BLaER1 treated with 17β-estradiol and CSF1 and Interleukin-3, amounts not matched to agents 10 nM and 100 nM (cell line): ENCODE results near the gene SAMD13.

Source experiments
- H3K27ac ChIP-seq, 11 experiments: shearing (Covaris generic); formaldehyde crosslinking; 2 replicates each; pipeline ENCODE4 v1.8.1; 2022
- H3K27me3 ChIP-seq, 11 experiments: shearing (Covaris generic); formaldehyde crosslinking; 2 replicates each; pipeline ENCODE4 v1.8.1; 2022
- H3K36me3 ChIP-seq, 11 experiments: shearing (Covaris generic); formaldehyde crosslinking; 2 replicates each; pipeline ENCODE4 v1.8.1; 2022
- H3K4me1 ChIP-seq, 10 experiments: shearing (Covaris generic); formaldehyde crosslinking; 2 replicates each; pipeline ENCODE4 v1.8.1; 2022
- H3K4me2 ChIP-seq, 11 experiments: shearing (Covaris generic); formaldehyde crosslinking; 2 replicates each; pipeline ENCODE4 v1.8.1; 2022
- H3K4me3 ChIP-seq, 10 experiments: shearing (Covaris generic); formaldehyde crosslinking; 2 replicates each; pipeline ENCODE4 v1.8.1; 2022
- H3K9ac ChIP-seq, 11 experiments: shearing (Covaris generic); formaldehyde crosslinking; 2 replicates each; pipeline ENCODE4 v1.8.1; 2022
- H3K9me3 ChIP-seq, 11 experiments: shearing (Covaris generic); formaldehyde crosslinking; replicated peaks in 1 of 11; 2 replicates each; pipeline ENCODE4 v1.8.1; 2022
- H4K20me1 ChIP-seq, 11 experiments: shearing (Covaris generic); formaldehyde crosslinking; 2 replicates each; pipeline ENCODE4 v1.8.1; 2022
- Cebpa-rat ChIP-seq, 11 experiments: shearing (Covaris generic); IDR thresholded peaks; 2 replicates each; pipeline ENCODE4 v1.8.1; 2022

The SAMD13 gene

GRCh38 chr1:84347932-84348555, 46.5 kb downstream of the SAMD13 start:
- H3K9me3 ChIP-seq: no peaks in the 10 kb centered on the region
- H3K36me3 ChIP-seq: no peaks in the 10 kb centered on the region
- no peak overlapping the region for H3K27ac ChIP-seq
- no peak for TF ChIP-seq Cebpa-rat (IDR thresholded peaks at IDR 0.05)
- H3K27me3 ChIP-seq: no peaks in the 10 kb centered on the region
- H3K9ac ChIP-seq: no peak overlapping the region
- no peak overlapping the region for H3K4me2 ChIP-seq
- no peaks in the 10 kb centered on the region for H4K20me1 ChIP-seq
- 0 out of 20 replicates have a peak, but pooled peaks cover 0 to 7% (median 0%) of the 10 kb centered on the region in 10 experiments for H3K4me1 ChIP-seq
- no peak overlapping the region for H3K4me3 ChIP-seq

- Histone ChIP-seq H3K27me3 (no peaks in the 10 kb centered on the region), H3K4me2 (no peak overlapping the region), H3K36me3 (no peaks in the 10 kb centered on the region), H3K4me1 (0 out of 20 replicates have a peak, but pooled peaks cover 0 to 7% (median 0%) of the 10 kb centered on the region in 10 experiments), H3K4me3 (no peak overlapping the region), H3K9ac (no peak overlapping the region), H3K27ac (no peak overlapping the region), H4K20me1 (no peaks in the 10 kb centered on the region), H3K9me3 (no peaks in the 10 kb centered on the region)
- TF ChIP-seq Cebpa-rat (IDR thresholded peaks at IDR 0.05): no peak
Observed at GRCh38 chr1:84348759-84349158, 47.3 kb downstream of the SAMD13 start.

GRCh38 chr1:84350104-84350503, 48.6 kb downstream of the SAMD13 start:
- Histone ChIP-seq H3K27ac (no peak overlapping the region), H3K36me3 (no peaks in the 10 kb centered on the region), H3K9me3 (no peaks in the 10 kb centered on the region), H3K4me3 (no peak overlapping the region), H4K20me1 (no peaks in the 10 kb centered on the region), H3K4me1 (no peaks in the 10 kb centered on the region), H3K9ac (no peak overlapping the region), H3K27me3 (no peaks in the 10 kb centered on the region), H3K4me2 (no peak overlapping the region)
- TF ChIP-seq Cebpa-rat (IDR thresholded peaks at IDR 0.05): no peak

- Histone ChIP-seq H3K27me3 (no peaks in the 10 kb centered on the region), H3K9me3 (no peaks in the 10 kb centered on the region), H4K20me1 (no peaks in the 10 kb centered on the region), H3K4me2 (no peak overlapping the region), H3K36me3 (no peaks in the 10 kb centered on the region), H3K4me1 (no peaks in the 10 kb centered on the region), H3K27ac (no peak overlapping the region), H3K4me3 (no peak overlapping the region), H3K9ac (no peak overlapping the region)
- no peak for TF ChIP-seq Cebpa-rat (IDR thresholded peaks at IDR 0.05)
Observed at GRCh38 chr1:84350550-84350949, 49.0 kb downstream of the SAMD13 start.

GRCh38 chr1:84352298-84353106, 51.0 kb downstream of the SAMD13 start:
- no peak overlapping the region for H3K4me2 ChIP-seq
- no peaks in the 10 kb centered on the region; a peak in 1 of 22 replicates for H3K9me3 ChIP-seq
- no peak overlapping the region for H3K4me3 ChIP-seq
- no peaks in the 10 kb centered on the region for H3K36me3 ChIP-seq
- H3K4me1 ChIP-seq: no peaks in the 10 kb centered on the region
- H3K27ac ChIP-seq: no peak overlapping the region
- H4K20me1 ChIP-seq: no peaks in the 10 kb centered on the region
- no peak overlapping the region for H3K9ac ChIP-seq
- no peaks in the 10 kb centered on the region for H3K27me3 ChIP-seq
- no peak for TF ChIP-seq Cebpa-rat (IDR thresholded peaks at IDR 0.05)

GRCh38 chr1:84353695-84354094, 52.2 kb downstream of the SAMD13 start:
- H3K27ac ChIP-seq: no peak overlapping the region
- no peaks in the 10 kb centered on the region for H3K4me1 ChIP-seq
- H3K27me3 ChIP-seq: no peaks in the 10 kb centered on the region
- H4K20me1 ChIP-seq: no peaks in the 10 kb centered on the region
- H3K9ac ChIP-seq: no peak overlapping the region
- TF ChIP-seq Cebpa-rat (IDR thresholded peaks at IDR 0.05): no peak
- H3K36me3 ChIP-seq: no peaks in the 10 kb centered on the region
- H3K4me3 ChIP-seq: no peak overlapping the region
- no peaks in the 10 kb centered on the region; a peak in 1 of 22 replicates for H3K9me3 ChIP-seq
- H3K4me2 ChIP-seq: no peak overlapping the region

GRCh38 chr1:84355556-84355955, 54.0 kb downstream of the SAMD13 start:
- no peaks in the 10 kb centered on the region; a peak in 1 of 22 replicates for H3K9me3 ChIP-seq
- TF ChIP-seq Cebpa-rat (IDR thresholded peaks at IDR 0.05): no peak
- no peaks in the 10 kb centered on the region for H3K4me1 ChIP-seq
- H3K4me3 ChIP-seq: no peak overlapping the region
- no peaks in the 10 kb centered on the region for H3K27me3 ChIP-seq
- H3K36me3 ChIP-seq: no peaks in the 10 kb centered on the region
- no peak overlapping the region for H3K27ac ChIP-seq
- H3K9ac ChIP-seq: no peak overlapping the region
- H3K4me2 ChIP-seq: no peak overlapping the region
- no peaks in the 10 kb centered on the region for H4K20me1 ChIP-seq

GRCh38 chr1:84356881-84357280, 55.4 kb downstream of the SAMD13 start:
- Histone ChIP-seq H3K27ac (no peak overlapping the region), H3K9me3 (no peaks in the 10 kb centered on the region; a peak in 1 of 22 replicates), H3K4me3 (no peak overlapping the region), H3K9ac (no peak overlapping the region), H3K27me3 (no peaks in the 10 kb centered on the region), H3K36me3 (no peaks in the 10 kb centered on the region), H3K4me2 (no peak overlapping the region), H3K4me1 (no peaks in the 10 kb centered on the region), H4K20me1 (no peaks in the 10 kb centered on the region)
- TF ChIP-seq Cebpa-rat (IDR thresholded peaks at IDR 0.05): no peak

- Histone ChIP-seq H3K4me1 (no peaks in the 10 kb centered on the region), H3K4me2 (no peak overlapping the region), H4K20me1 (no peaks in the 10 kb centered on the region), H3K27me3 (no peaks in the 10 kb centered on the region), H3K4me3 (no peak overlapping the region), H3K9ac (no peak overlapping the region), H3K9me3 (no peaks in the 10 kb centered on the region; a peak in 1 of 22 replicates), H3K27ac (no peak overlapping the region), H3K36me3 (no peaks in the 10 kb centered on the region)
- TF ChIP-seq Cebpa-rat (IDR thresholded peaks at IDR 0.05): no peak
Observed at GRCh38 chr1:84358695-84359094, 57.2 kb downstream of the SAMD13 start.

- Histone ChIP-seq H3K4me2 (no peak overlapping the region), H3K27me3 (no peaks in the 10 kb centered on the region), H3K4me1 (peaks cover 0 to 2% (median 0%) of the 10 kb centered on the region in 10 experiments; a peak in 1 of 20 replicates), H3K4me3 (no peak overlapping the region), H3K9ac (no peak overlapping the region), H3K36me3 (no peaks in the 10 kb centered on the region), H3K27ac (no peak overlapping the region), H3K9me3 (no peaks in the 10 kb centered on the region; a peak in 1 of 22 replicates), H4K20me1 (no peaks in the 10 kb centered on the region)
- TF ChIP-seq Cebpa-rat (IDR thresholded peaks at IDR 0.05): no peak
Observed at GRCh38 chr1:84360316-84360715, 58.8 kb downstream of the SAMD13 start.
